GM12891 (cell line): Measurements from ENCODE around the gene SAMD4B. TPM values are rescaled to one million over a fixed set of nuclear protein-coding genes. Genes with fewer than 3 reads are reported as not detected.

ENCODE experiments used
- DNase-seq: peaks from one replicate; pipeline ENCODE4 v3.0.0; 2011; ENCODE audit warnings: low spot score; ENCODE audit not compliant: insufficient read length
- FAIRE-seq: peaks from 2 replicates; lab custom pipeline; 2011; peaks lifted over from hg19 to GRCh38; lab: Jason Lieb, UNC
- PAX5 ChIP-seq: IDR thresholded peaks from 2 replicates; pipeline ENCODE4 v1.6.1; 2011; ENCODE audit warnings: low read length, moderate library complexity, mild to moderate bottlenecking; ENCODE audit not compliant: insufficient read depth, severe bottlenecking
- POLR2A ChIP-seq: IDR thresholded peaks from 2 replicates; pipeline ENCODE4 v1.6.1; 2011; ENCODE audit warnings: low read depth, low read length, control low read depth
- POLR2AphosphoS5 ChIP-seq: IDR thresholded peaks from 2 replicates; pipeline ENCODE4 v1.6.1; 2011; ENCODE audit warnings: low read depth, low read length, control low read depth
- POU2F2 ChIP-seq: IDR thresholded peaks from 2 replicates; pipeline ENCODE4 v1.6.1; 2011; ENCODE audit warnings: low read depth, mild to moderate bottlenecking, control low read depth, low read length, moderate library complexity
- SPI1 ChIP-seq: IDR thresholded peaks from 2 replicates; pipeline ENCODE4 v1.6.1; 2011; ENCODE audit warnings: low read depth, low read length, control low read depth
- TAF1 ChIP-seq: IDR thresholded peaks from 2 replicates; pipeline ENCODE4 v1.6.1; 2011; ENCODE audit warnings: low read depth, low read length, control low read depth
- polyA plus RNA-seq: library from polyadenylated mRNA; unstranded; fragments of >200 nt; gene quantifications from one replicate; pipeline ENCODE4 v1.2.1, GENCODE V29; 2012; ENCODE audit warnings: low read depth, missing spikeins, inconsistent platforms; ENCODE audit not compliant: missing spikeins

The SAMD4B gene, protein sequence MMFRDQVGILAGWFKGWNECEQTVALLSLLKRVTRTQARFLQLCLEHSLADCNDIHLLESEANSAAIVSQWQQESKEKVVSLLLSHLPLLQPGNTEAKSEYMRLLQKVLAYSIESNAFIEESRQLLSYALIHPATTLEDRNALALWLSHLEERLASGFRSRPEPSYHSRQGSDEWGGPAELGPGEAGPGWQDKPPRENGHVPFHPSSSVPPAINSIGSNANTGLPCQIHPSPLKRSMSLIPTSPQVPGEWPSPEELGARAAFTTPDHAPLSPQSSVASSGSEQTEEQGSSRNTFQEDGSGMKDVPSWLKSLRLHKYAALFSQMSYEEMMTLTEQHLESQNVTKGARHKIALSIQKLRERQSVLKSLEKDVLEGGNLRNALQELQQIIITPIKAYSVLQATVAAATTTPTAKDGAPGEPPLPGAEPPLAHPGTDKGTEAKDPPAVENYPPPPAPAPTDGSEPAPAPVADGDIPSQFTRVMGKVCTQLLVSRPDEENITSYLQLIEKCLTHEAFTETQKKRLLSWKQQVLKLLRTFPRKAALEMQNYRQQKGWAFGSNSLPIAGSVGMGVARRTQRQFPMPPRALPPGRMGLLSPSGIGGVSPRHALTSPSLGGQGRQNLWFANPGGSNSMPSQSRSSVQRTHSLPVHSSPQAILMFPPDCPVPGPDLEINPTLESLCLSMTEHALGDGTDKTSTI
- polyA plus RNA-seq, result 23.9 TPM

DNA sequence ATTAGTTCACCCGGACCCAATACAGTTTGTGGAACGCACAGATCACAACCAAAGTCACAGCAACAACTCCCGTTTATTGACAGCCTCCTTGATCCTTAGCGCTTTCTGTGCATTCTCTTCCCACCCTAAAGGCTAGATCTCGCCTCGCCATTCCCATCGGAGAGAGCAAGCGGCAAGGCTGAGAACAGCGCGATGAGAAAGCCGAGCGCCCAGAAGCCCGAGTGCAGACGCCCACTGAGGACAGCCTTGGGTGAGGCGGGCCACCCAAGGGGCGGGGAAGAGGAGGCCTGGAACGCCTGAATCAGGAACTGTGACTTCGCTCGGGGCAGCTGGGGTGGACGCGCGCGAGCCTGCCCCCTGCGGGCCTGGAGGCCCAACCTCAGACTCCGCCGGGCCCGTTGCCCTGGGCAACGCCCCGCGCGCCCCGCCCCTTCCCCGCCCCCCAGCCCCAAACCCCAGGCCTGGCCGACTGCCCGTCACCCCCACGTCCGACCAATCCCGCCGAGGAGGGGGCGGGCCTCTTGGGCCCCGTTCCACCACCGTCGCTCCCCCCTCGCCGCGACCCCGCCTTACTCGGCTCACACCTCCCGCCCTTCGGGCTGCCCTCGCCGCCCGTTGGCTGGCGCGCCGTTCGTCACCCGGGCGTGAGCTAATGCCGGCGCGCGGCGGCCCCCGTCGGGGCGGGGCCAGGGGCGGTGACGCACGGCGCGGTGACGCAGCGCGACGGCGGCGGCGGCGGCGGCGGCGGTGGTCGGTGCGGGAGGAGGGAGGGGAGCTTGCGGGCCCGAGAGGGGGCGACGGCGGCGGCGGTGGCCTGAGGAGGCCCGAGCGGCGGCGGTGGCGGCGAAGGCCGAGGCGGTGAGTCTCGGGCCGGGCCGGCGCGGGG, at the start of gene SAMD4B:
TSS of gene SAMD4B (plus strand) at position 703 of the 886 bp plus-strand sequence. CDS start 14,473 bp downstream, outside the sequence.
- TF ChIP-seq PAX5 (peak; percentile 86), TAF1 (peak; percentile 94), SPI1 (peak; percentile 38; the same call in 1 of the 2 replicates), POLR2A (peak; percentile 95), POLR2AphosphoS5 (peak; percentile 96), POU2F2 (no peak)
- DNase-seq (peak; percentile 95), FAIRE-seq (peak; percentile 99)

DNA sequence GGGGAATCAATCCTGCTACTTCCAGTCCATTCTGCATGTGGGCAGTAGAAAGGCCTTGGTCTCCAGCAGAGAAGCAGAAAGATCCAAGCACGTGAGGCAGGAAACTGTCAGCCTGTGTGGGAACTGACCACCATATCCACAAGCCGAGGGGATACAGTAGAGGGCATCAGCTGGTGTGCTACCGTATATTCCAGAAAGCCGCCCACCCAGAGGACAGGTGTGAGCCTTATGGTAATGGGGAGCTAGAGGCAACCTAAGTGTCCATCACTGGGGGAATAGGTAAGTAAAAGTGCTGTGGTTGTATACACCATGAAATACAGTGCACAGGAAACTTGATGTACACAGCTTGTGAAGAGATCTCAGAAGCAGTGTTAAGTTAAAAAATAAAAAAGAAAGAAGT, 48.8 kb upstream of the SAMD4B start:
- no peak for FAIRE-seq
- no peak for TF ChIP-seq SPI1
- no peak for TF ChIP-seq POU2F2
- no peak for DNase-seq

DNA sequence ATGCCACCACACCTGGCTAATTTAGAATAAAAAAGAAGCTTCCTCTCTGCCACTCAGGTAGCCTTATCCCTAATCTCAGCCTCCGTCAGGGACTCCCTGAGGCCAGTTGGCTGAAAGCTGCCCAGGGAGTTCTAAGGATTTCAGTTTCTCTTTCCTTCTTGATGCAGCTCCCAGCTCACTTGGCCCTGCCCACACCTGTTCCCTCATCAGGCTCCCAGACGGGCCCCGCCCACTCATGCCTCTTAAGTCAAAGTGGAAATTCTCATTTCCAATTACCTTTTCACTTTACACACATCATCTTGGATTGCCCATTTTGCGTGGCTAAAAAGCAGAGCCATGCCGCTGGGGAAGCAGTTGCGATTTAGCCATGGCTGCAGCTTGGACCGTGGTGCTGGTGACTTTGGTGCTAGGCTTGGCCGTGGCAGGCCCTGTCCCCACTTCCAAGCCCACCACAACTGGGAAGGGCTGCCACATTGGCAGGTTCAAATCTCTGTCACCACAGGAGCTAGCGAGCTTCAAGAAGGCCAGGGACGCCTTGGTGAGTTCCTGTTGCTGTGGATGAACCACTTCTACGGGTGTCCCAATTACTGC, 46.1 kb upstream of the SAMD4B start, which contains the start of gene IFNL1:
TSS of gene IFNL1 (plus strand) at position 353 of the 591 bp plus-strand sequence. CDS start at position 368, 15 bp downstream.
- FAIRE-seq (no peak), DNase-seq (no peak)
- no peak for TF ChIP-seq PAX5
- no peak for TF ChIP-seq POLR2A
- no peak for TF ChIP-seq POU2F2
- TF ChIP-seq SPI1, result no peak
- TF ChIP-seq TAF1, result no peak
- TF ChIP-seq POLR2AphosphoS5, result no peak

DNA sequence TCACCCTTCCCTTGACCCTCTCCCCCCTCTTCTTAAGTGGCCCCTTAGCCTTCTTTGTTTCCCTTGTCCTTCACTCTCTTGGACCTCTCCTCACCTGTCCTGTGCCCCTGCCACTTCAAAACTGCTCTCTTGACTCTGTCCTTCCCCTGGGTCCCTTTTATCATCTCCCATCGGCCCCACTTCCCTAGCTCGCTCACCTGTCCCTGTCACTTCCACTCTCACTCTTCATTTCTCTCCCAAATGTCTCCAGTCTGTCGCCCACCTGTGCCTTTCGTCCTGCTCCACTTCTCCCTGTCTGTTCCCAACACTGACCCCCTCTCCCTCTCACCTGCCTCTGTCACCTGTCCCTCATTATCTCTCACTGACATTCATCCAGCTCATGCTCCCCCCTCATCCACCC, 45.3 kb upstream of the SAMD4B start:
- TF ChIP-seq POU2F2 (no peak), POLR2AphosphoS5 (no peak), POLR2A (no peak), TAF1 (no peak), PAX5 (no peak), SPI1 (no peak)
- DNase-seq (no peak), FAIRE-seq (no peak)

DNA sequence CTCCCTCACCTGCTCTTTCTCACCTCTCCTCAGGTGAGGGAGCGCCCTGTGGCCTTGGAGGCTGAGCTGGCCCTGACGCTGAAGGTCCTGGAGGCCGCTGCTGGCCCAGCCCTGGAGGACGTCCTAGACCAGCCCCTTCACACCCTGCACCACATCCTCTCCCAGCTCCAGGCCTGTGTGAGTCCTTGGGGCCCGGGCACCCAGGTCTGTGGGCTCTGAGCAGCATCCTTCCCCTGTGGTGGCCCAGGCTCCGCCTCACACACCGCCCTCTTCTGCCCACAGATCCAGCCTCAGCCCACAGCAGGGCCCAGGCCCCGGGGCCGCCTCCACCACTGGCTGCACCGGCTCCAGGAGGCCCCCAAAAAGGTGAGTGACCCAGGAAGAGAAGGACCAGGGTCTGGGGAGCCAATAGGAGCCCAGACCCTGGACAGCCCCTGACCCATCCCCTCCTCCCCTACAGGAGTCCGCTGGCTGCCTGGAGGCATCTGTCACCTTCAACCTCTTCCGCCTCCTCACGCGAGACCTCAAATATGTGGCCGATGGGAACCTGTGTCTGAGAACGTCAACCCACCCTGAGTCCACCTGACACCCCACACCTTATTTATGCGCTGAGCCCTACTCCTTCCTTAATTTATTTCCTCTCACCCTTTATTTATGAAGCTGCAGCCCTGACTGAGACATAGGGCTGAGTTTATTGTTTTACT, 44.1 kb upstream of the SAMD4B start:
- no peak for FAIRE-seq
- no peak for DNase-seq
- no peak for TF ChIP-seq POU2F2
- no peak for TF ChIP-seq POLR2A
- no peak for TF ChIP-seq TAF1
- no peak for TF ChIP-seq SPI1
- no peak for TF ChIP-seq POLR2AphosphoS5
- TF ChIP-seq PAX5, result no peak

DNA sequence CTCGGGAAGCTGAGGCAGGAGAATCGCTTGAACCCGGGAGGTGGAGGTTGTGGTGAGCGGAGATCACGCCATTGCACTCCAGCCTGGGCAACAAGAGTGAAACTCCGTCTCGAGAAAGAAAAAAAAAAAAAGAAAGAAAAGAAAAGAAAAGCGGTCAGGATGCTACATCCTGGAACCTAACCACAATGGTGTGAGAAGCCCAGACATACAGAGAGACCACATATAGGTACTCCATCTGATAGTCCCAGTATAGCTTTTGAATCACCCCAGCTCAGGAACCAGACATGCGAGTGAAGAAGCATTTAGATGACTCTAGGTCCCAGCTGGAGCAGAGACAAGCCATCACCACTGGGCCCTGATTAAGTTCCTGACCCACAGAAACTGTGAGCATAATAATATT, 42.8 kb upstream of the SAMD4B start:
- no peak for DNase-seq
- no peak for FAIRE-seq
- TF ChIP-seq POLR2AphosphoS5 (no peak), PAX5 (no peak), POU2F2 (no peak), TAF1 (no peak), POLR2A (no peak), SPI1 (no peak)

DNA sequence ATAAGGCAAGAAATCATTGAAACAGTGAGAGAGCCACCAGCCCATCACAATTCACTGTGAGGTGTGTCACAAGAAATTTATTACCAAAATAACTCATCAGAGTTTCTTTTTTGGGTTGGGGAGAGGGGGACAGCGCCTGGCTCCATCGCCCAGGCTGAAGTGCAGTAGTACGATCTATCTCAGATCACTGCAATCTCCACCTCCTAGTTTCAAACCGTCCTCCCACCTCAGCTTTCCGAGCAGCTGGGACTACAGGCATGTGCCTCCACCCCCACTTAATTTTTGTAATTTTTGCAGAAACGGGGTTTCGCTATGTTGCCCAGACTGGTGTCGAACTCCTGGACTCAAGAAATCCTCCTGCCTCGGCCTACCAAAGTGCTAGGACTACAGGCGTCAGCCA, 42.4 kb upstream of the SAMD4B start:
- TF ChIP-seq SPI1 (no peak), TAF1 (no peak), PAX5 (no peak), POLR2A (no peak), POLR2AphosphoS5 (no peak), POU2F2 (no peak)
- FAIRE-seq (no peak), DNase-seq (no peak)

DNA sequence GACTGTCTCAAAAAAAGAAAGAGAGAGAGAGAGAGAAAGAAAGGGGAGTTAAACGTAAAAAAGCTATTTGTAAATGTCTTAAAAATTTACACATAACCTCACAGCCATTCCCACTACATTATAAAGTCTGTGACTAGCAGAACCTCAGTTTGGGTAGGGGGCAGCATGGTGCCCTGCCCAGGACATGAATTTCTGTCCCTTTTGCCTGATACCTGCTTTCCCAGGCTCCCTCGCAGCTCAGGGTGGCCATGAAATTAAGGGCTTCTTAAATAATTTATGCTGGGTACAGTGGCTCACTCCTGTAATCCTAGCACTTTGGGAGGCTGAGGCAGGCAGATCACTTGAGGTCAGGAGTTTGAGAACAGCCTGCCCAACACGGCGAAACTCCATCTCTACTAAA, 41.2 kb upstream of the SAMD4B start:
- FAIRE-seq (no peak), DNase-seq (no peak)
- TF ChIP-seq PAX5 (no peak), SPI1 (no peak), TAF1 (no peak), POU2F2 (no peak), POLR2AphosphoS5 (no peak), POLR2A (no peak)
